K562 (cell line): ENCODE results near the gene KTN1. TPM values are rescaled to one million over a fixed set of nuclear protein-coding genes. Genes with fewer than 3 reads are reported as not detected.

ENCODE experiments used
- ATAC-seq: fragments of 200-7000 bp; cut with Tn5 transposase; 3 replicates; pipeline ENCODE4 v1.9.1; 2020; ENCODE audit warnings: moderate library complexity
- BruUV-seq: library from RNA; stranded (reverse); fragments of 400-500 nt; replicated peaks from 2 replicates; lab custom pipeline; 2021; lab: Mats Ljungman, UMichigan
- CTCF ChIA-PET: fragments of 300-600 bp; formaldehyde crosslinking; extraction: SDS; loops from one replicate; lab custom pipeline; 2021; ENCODE audit warnings: low intra/inter-chr PET ratio; lab: Yijun Ruan, JAX
- POLR2A ChIA-PET: fragments of 300-600, 350-650 bp; sonication (Branson Sonifier 250); formaldehyde crosslinking; extraction: SDS; loops from one replicate; lab custom pipeline; 2021; ENCODE audit warnings: antibody characterized with exemption, inconsistent platforms; lab: Yijun Ruan, JAX
- DNase-seq, 4 experiments: peaks; one replicate each; pipeline versions ENCODE4 v3.0.0 to v3.0.0-alpha.2; 2011 to 2018; ENCODE audit warnings: low spot score in 3 of 4, mixed read lengths in 3 of 4; ENCODE audit errors: extremely low read depth in 1 of 4
- FAIRE-seq: peaks from 2 replicates; lab custom pipeline; 2011; peaks lifted over from hg19 to GRCh38; lab: Jason Lieb, UNC
- H2AFZ ChIP-seq: 2 replicates; pipeline ENCODE4 v1.6.0; 2011; ENCODE audit warnings: low read depth, low read length, control low read depth, inconsistent platforms
- H3K27ac ChIP-seq: fragments of 200-600 bp; 3 replicates; pipeline ENCODE4 v1.8.0; 2011; ENCODE audit warnings: low read depth, mild to moderate bottlenecking, control low read depth, inconsistent platforms, low read length, moderate library complexity, mixed read lengths; ENCODE audit errors: extremely low read depth
- H3K27me3 ChIP-seq, 2 experiments: fragments of 300-600 bp in 1 of 2; 2 replicates in 1 of 2; 3 replicates in 1 of 2; pipeline versions ENCODE4 v1.6.0 to v1.8.0; 2011; ENCODE audit warnings: inconsistent platforms in 2 of 2, low read length in 2 of 2, mild to moderate bottlenecking in 1 of 2, mixed read lengths in 1 of 2, moderate library complexity in 1 of 2; ENCODE audit not compliant: control insufficient read depth in 2 of 2, insufficient read depth in 2 of 2
- H3K36me3 ChIP-seq: fragments of 300-600 bp; 3 replicates; pipeline ENCODE4 v1.8.0; 2011; ENCODE audit warnings: mild to moderate bottlenecking, low read length, inconsistent platforms; ENCODE audit not compliant: control insufficient read depth, insufficient read depth
- H3K4me1 ChIP-seq, 2 experiments: fragments of 200-600 bp in 1 of 2; replicated peaks in 1 of 2; 2 replicates in 1 of 2; 3 replicates in 1 of 2; pipeline versions ENCODE4 v1.5.1 to v1.8.0; 2011; ENCODE audit warnings: inconsistent platforms in 2 of 2, low read length in 2 of 2, mild to moderate bottlenecking in 1 of 2, mixed read lengths in 1 of 2, moderate library complexity in 1 of 2; ENCODE audit not compliant: control insufficient read depth in 2 of 2, insufficient read depth in 2 of 2
- H3K4me2 ChIP-seq: 2 replicates; pipeline ENCODE4 v1.6.1; 2011; ENCODE audit warnings: low read length, control low read depth, inconsistent platforms, mixed read lengths; ENCODE audit not compliant: insufficient read depth
- H3K4me3 ChIP-seq: fragments of 200-600 bp; sonication (generic), shearing (Covaris generic); 2 replicates; pipeline ENCODE4 v1.5.1; 2016; ENCODE audit warnings: control low read depth, inconsistent platforms
- H3K79me2 ChIP-seq: fragments of 200-600 bp; 3 replicates; pipeline ENCODE4 v1.8.0; 2011; ENCODE audit warnings: low read length, inconsistent platforms; ENCODE audit not compliant: control insufficient read depth, insufficient read depth
- H3K9ac ChIP-seq, 2 experiments: 2 replicates each; pipeline versions ENCODE4 v1.6.0 to v1.6.1; 2011; ENCODE audit warnings: low read depth in 2 of 2, low read length in 2 of 2, control low read depth in 1 of 2, inconsistent platforms in 1 of 2, mild to moderate bottlenecking in 1 of 2, mixed read lengths in 1 of 2; ENCODE audit not compliant: insufficient read depth in 1 of 2
- H3K9me1 ChIP-seq: one replicate; pipeline ENCODE4 v1.6.0; 2011; ENCODE audit warnings: inconsistent platforms, mild to moderate bottlenecking, low read length, moderate library complexity; ENCODE audit not compliant: control insufficient read depth, insufficient read depth
- H3K9me3 ChIP-seq: replicated peaks from 2 replicates; pipeline ENCODE4 v1.5.1; 2011; ENCODE audit warnings: low read depth, low read length, inconsistent platforms; ENCODE audit not compliant: control insufficient read depth, insufficient read depth
- H4K20me1 ChIP-seq: replicated peaks from 2 replicates; pipeline ENCODE4 v1.6.1; 2011; ENCODE audit warnings: low read length, inconsistent platforms, mixed read lengths; ENCODE audit not compliant: control insufficient read depth, insufficient read depth
- EHMT2 ChIP-seq: fragments of 450-650 bp; IDR thresholded peaks from 2 replicates; pipeline ENCODE4 v1.6.1; 2018; ENCODE audit warnings: antibody characterized with exemption
- GTF3C2 ChIP-seq: IDR thresholded peaks from 3 replicates; pipeline ENCODE4 v1.6.1; 2011; ENCODE audit warnings: borderline replicate concordance, mild to moderate bottlenecking, moderate library complexity; ENCODE audit not compliant: insufficient read length; ENCODE audit errors: extremely low read depth
- TARDBP ChIP-seq: fragments of 450-650 bp; IDR thresholded peaks from 2 replicates; pipeline ENCODE4 v1.6.1; 2016
- ZBTB33 ChIP-seq: sonication (generic); formaldehyde crosslinking; IDR thresholded peaks from 2 replicates; pipeline ENCODE4 v1.8.1; 2023; ENCODE audit warnings: mild to moderate bottlenecking, missing genetic modification reagents
- ZFP30 ChIP-seq: fragments of 250-450 bp; sonication (Bioruptor Pico); IDR thresholded peaks from 2 replicates; pipeline ENCODE4 v1.8.0; 2022; ENCODE audit warnings: moderate library complexity, mild to moderate bottlenecking, inconsistent platforms, borderline replicate concordance
- ZNF57 ChIP-seq: fragments of 450-650 bp; formaldehyde crosslinking; IDR thresholded peaks from 2 replicates; pipeline ENCODE4 v1.4.0; 2020; ENCODE audit warnings: mild to moderate bottlenecking, moderate library complexity
- WGBS: fragments of 100-300 bp; shearing (Covaris generic); methylation state at CpG from one replicate; pipeline ENCODE4 v1.1.6; 2016; ENCODE audit warnings: low coverage, mixed read lengths; ENCODE audit not compliant: insufficient coverage; ENCODE audit errors: missing lambda C conversion rate; 5-methylcytosine and 5-hydroxymethylcytosine counted together
- in situ Hi-C: fragments of 300-500 bp; cut with MboI; formaldehyde crosslinking; loops from 4 replicates; pipeline ENCODE4 v1.15.0; 2018; ENCODE audit warnings: inconsistent platforms, mixed read lengths
- intact Hi-C: fragments of 100-400 bp; cut with micrococcal nuclease; formaldehyde crosslinking; loops from 2 replicates; pipeline ENCODE4 v1.14.2; 2022
- polyA plus RNA-seq, 8 experiments: library from polyadenylated mRNA; depleted of rRNA in 4 of 8; stranded (reverse) in 5 of 8; unstranded in 3 of 8; fragments of >200 nt; fragmentation: Nextera tagmentation in 2 of 8; fragmentation: Illumina TruSeq in 1 of 8; extraction: Ambion mirVana in 2 of 8; extraction: Trizol in 1 of 8; gene quantifications; 2 replicates each; pipeline versions ENCODE4 v1.2.1 to v1.2.3, GENCODE V29; 2011 to 2014; ENCODE audit warnings: inconsistent platforms in 1 of 8, missing spikeins in 1 of 8
- total RNA-seq, 7 experiments: library from RNA; depleted of rRNA in 6 of 7; stranded (reverse); fragments of >200 nt in 6 of 7; fragmentation: Illumina TruSeq in 2 of 7; extraction: Trizol in 2 of 7; gene quantifications; 2 replicates each; pipeline versions ENCODE4 v1.2.1 to v1.2.3, GENCODE V29; 2011 to 2021; ENCODE audit warnings: low replicate concordance in 1 of 7

Gene KTN1
- total and polyA plus RNA-seq, 9 of the 15 experiments (the other 6 are each of a cell fraction or from before 2014, with no cell fraction given) = 34.8 to 120 (median 63.6) TPM

- POLR2A ChIA-PET = no interaction called here
- in situ Hi-C loops = no loop called here
- H3K4me3 ChIP-seq = no peak overlapping the region
- BruUV-seq = no TSS peak
- WGBS = 0% methylated on average over 1 of the region's 1 CpG
- H3K79me2 ChIP-seq = no peaks in the 10 kb centered on the region
- DNase-seq (no peak), ATAC-seq (no peak), FAIRE-seq (no peak)
- no peaks in the 10 kb centered on the region for H3K36me3 ChIP-seq
- no peaks in the 10 kb centered on the region for H4K20me1 ChIP-seq
- no peak overlapping the region for H3K4me2 ChIP-seq
- no peak for TF ChIP-seq ZNF57 (CRISPR knock-in tag)
- TF ChIP-seq GTF3C2 = no peak
- TF ChIP-seq EHMT2 = no peak
- no peak for TF ChIP-seq ZFP30 (CRISPR knock-in tag)
- no peak for TF ChIP-seq TARDBP
- no peak for TF ChIP-seq ZBTB33 (CRISPR knock-in tag)
- H3K9me3 ChIP-seq = no peaks in the 10 kb centered on the region
- CTCF ChIA-PET = no interaction called here
- H3K27ac ChIP-seq = no peak overlapping the region
- no peaks in the 10 kb centered on the region for H3K4me1 ChIP-seq
- H3K27me3 ChIP-seq = peaks cover 0 to 6% of the 10 kb centered on the region in 2 experiments; a peak in 1 of 5 replicates
- intact Hi-C loops = no loop called here
- H2AFZ ChIP-seq = no peak overlapping the region
- no peak overlapping the region for H3K9ac ChIP-seq
- H3K9me1 ChIP-seq = no peaks in the 10 kb centered on the region
Measured at GRCh38 chr14:55706365-55706684, 126.3 kb downstream of the KTN1 start.
